NCI-H748 (cell line): Measurements from ENCODE around the gene LRRC70.
A peak's percentile ranks its signal among the peaks of the same experiment; 100 is the strongest.

ENCODE experiments used
- DNase-seq: peaks from one replicate; lab custom pipeline; 2025; ENCODE audit not compliant: unreplicated experiment; lab: John Stamatoyannopoulos, UW

The LRRC70 gene

GRCh38 chr5:62575066-62575465 is 3.6 kb upstream of the LRRC70 start:
- no peak for DNase-seq

- no peak for DNase-seq
These were observed 3.1 kb upstream of the LRRC70 start for GRCh38 chr5:62575489-62575888.

DNA sequence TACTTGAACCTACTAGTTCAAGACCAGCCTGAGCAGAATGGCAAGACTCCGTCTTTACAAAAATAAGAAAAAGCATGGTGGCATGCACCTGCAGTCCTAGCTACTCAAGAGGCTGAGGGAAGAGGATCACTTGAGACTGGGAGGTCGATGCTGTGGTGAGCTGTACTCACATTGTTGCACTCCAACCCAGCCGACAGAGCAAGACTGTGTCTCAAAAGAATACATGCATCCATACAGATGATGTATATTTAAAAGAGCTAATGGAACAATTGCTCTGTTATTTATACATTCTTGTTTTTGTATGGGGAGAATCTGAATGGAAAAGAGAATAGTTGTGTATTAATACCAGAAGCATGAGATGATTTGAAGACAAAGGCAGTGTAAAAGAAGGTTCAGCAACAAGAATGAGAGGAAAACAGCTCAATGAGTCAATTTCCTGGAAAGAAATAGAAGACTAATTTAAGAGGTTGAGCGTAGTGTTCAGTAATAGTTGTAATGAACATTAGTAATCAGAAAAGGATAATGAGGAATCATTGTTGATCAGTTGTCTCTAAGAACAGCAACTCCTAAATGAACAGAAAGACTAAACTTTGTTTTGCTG is 1.9 kb upstream of the LRRC70 start:
- no peak for DNase-seq

DNA sequence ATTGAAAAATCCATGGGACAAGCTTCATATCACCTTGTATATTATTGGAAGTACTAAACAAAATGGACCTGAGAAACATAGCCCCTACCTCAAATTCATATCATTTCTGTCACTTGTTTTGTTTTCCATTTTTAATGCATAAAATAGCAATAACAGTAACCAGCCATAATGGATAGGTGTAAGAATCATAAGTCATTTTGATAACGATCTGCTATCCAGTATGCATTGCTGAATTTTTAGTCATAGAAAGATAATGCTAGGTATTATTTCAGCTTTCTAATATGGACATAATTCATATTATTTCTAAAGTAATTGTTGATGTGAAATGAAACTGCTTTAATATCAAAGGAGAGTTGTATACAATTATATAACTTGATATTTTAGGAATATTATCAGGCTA is 1.1 kb upstream of the LRRC70 start:
- no peak for DNase-seq

GRCh38 chr5:62579761-62580160 is 1.1 kb downstream of the LRRC70 start:
- DNase-seq: no peak

DNA sequence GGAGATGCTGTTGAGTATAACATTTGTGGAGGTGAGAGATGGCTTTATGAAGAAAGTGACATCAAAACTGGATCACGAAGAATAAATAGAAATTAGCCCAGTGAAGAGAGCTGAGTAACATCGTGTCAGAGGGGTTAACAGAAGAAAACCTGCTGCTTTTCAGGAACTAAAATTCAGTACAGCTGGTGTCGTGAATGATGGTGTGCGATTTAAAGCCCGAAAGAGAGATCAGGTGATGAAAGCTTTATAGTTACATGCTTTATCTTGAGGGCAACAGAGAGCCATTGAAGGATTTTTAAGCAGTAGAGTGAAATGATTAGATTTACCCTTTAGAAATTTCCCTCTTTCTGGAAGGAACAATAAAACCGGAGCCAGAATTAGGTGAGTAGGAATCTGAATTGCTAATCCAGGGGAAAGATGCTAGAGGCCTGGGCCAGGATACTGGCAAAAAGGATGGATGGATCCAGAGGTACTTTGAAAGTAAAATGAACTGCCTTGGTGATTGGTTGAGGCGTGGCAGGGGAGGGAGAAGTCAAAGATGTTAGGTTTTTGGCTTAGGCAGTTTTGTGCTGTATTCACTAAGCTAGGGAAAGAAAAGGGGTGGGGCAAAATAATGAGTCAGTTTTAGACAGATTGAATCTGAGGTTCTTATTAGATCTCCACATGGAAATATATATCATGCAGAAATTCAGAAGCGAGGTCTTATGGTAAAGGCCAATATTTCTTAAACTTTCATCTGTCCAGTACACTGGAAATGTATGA is 3.4 kb downstream of the LRRC70 start:
- no peak for DNase-seq

- DNase-seq: no peak
These were observed 5.8 kb downstream of the LRRC70 start for GRCh38 chr5:62584391-62584790.

GRCh38 chr5:62585306-62585705 is 6.7 kb downstream of the LRRC70 start:
- DNase-seq: no peak

DNA sequence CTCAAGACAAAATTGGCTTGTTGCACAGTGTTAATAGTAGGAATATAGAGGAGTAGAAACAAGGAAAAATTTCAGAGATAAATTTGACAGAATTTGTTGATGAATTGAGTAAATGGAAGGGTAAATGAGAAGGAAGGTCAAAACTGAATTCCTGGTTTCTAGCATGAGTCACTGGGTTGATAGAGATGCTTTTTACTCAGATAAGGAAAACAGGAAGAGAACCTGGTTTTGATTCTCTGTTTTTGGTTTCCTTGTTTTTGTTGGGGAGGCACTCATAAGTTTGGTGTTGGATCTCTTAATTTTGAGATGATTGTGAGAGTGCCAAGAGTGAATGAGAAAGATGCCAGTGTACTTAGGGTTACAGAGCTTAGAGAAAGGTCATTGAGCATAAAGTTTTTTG is 7.1 kb downstream of the LRRC70 start:
- no peak for DNase-seq

- no peak for DNase-seq
These were observed 9.1 kb downstream of the LRRC70 start for GRCh38 chr5:62587737-62588136.

DNA sequence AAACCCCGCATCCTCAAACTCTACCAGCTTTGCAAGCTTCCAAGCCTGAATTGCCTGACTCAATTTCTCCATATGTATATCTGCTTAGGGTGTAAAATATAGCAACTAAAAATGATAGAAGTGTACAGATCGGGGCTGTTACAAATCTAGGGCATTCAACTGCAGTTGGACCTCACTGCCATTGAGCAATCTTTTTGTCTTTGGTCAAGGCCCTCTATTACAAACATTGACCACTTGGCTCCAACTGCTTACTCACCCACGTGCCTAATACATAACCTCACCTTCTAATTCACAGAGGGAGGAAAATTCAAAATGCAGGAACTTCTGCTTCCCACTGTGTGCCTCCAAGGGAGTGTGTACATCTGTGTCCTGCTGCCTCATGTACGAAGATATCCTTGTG is 10.0 kb downstream of the LRRC70 start:
- DNase-seq: no peak

- no peak for DNase-seq
These were observed 10.9 kb downstream of the LRRC70 start for GRCh38 chr5:62589504-62589903.

DNA sequence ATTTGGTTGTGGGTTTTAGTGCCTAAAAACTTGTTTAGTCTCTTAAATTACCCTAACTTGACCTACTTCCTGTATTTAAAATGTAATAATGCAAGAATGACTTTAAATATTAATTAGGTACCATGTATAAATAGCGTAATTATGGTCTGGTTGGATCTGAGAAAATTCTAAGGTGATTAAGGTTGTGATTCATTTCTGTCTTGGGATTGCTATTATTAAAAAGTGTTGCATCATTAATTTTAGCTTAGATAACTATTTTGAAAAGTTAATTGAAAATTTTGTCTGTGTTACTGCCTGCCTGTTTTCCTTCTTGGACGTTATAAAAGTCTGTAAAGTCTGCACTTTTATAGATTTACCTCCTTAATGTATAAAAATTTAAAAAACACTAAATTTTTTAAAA is 11.8 kb downstream of the LRRC70 start:
- no peak for DNase-seq

DNA sequence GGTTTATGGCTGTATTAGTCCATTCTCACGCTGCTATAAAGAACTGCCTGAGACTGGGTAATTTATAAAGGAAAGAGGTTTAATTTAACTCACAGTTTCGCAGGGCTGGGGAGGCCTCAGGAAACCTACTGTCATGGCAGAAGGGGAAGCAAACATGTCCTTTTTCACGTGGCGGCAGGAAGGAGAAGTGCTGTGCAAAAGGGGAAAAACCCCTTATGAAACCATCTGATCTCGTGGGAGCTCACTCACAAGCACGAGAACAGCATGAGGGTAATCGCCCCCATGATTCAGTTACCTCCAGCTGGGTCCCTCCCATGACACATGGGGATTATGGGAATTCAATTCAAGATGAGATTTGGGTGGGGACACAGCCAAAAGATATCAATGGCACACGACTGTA is 13.9 kb downstream of the LRRC70 start:
- DNase-seq: no peak

DNA sequence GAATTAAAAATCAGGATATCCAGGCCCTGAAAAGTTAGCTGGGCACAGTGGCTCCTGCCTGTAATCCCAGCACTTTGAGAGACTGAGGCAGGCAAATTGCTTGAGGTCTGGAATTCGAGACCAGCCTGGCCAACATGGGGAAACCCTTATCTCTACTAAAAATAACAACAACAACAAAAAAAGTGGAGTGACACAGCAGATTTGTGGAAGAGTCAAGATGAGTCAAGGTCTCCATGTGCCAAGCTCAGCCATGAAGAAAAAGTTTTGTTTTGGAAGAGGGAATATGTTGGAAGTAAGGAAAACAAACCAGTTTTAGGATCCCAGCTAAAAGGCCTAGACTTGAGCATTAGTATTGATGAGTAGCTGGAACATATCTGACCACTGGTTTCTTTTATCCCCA is 14.7 kb downstream of the LRRC70 start:
- no peak for DNase-seq

GRCh38 chr5:62594364-62594984 is 15.9 kb downstream of the LRRC70 start:
- DNase-seq: no peak

GRCh38 chr5:62596096-62596495 is 17.5 kb downstream of the LRRC70 start:
- no peak for DNase-seq

GRCh38 chr5:62596691-62597090 is 18.1 kb downstream of the LRRC70 start:
- no peak for DNase-seq

DNA sequence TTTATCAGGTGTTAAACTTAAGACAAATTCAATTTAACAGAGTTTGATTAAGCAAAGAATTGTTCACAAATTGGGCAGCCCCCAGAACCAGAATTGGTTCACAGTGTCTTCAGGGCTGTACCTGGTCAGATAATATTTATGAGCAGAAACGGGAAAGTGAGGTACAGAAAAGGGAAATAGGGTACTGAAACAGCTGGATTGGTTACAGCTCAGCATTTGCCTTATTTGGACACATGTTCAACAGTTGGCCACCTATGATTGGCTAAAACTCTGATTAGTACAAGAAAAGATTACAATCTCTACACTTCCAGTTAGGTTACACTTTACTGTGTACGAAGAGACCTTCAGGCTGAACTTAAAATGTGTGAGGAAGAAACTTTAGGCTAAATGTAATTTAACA is 18.7 kb downstream of the LRRC70 start:
- DNase-seq: no peak

DNA sequence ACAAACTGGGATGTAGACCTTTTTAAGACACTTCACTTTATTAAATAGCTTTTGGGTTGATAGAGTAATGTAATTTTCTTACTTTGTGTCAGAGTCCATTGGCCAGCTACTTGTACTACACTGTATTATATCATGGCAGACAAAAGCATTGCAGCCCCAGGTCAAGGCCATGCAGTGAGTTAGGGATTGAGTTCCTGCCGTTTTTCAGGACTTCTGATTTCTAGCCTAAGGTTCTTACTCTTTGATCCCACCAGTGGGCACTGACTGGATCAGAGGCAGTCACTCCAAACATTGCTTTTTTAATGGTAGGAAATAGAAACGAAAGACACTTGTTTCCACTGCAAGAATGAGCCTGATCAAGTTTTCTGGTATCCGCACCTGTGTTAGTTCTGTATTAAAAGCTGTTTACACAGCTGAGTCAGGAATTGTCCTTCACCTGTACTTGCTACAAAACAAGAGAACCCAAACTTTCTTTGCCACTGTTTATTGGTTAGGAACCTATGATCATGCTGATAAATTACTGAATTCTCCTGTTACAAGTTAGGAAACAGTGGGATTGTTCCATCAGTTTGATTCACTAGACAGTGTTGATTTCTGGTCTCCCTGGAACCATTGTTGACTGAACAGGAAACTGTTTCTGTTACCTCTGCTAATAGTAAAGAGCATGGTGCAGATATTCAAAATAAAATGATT is 22.1 kb downstream of the LRRC70 start:
- DNase-seq: peak; percentile 60

DNA sequence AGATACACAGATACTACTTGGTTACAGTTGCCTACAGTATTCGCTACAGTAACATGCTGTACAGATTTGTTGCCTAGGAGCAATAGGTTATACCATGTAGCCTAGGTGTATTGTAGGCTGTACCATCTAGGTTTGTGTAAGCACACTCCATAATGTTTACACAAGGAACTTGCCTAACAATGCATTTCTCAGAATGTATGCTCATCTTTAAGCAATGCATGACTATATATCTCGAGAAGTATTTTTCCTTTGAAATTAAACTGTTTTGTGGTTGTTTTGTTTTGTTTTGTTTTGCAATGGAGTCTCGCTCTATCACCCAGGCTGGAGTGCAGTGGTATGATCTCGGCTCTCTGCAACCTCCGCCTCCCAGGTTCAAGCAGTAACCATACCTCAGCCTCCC is 25.3 kb downstream of the LRRC70 start:
- no peak for DNase-seq

- DNase-seq: no peak
These were observed 27.0 kb downstream of the LRRC70 start for GRCh38 chr5:62605638-62606037.
